MCF 10A (cell line): ENCODE results near the gene OGDHL. TPM values are rescaled to one million over a fixed set of nuclear protein-coding genes. Genes with fewer than 3 reads are reported as not detected.

ENCODE experiments used
- BruUV-seq: library from RNA; stranded (reverse); fragments of 400-500 nt; replicated peaks from 2 replicates; lab custom pipeline; 2021; lab: Mats Ljungman, UMichigan
- CTCF ChIA-PET: fragments of 300-600 bp; sonication (Branson Sonifier 250); formaldehyde crosslinking; extraction: SDS; loops from one replicate; lab custom pipeline; 2021; ENCODE audit warnings: antibody characterized with exemption, inconsistent platforms; lab: Yijun Ruan, JAX
- POLR2A ChIA-PET: fragments of 300-600, 350-650 bp; sonication (Branson Sonifier 250); formaldehyde crosslinking; extraction: SDS; loops from one replicate; lab custom pipeline; 2020; ENCODE audit warnings: antibody characterized with exemption, inconsistent platforms; lab: Yijun Ruan, JAX
- DNase-seq: peaks from one replicate; pipeline ENCODE4 v3.0.0-alpha.2; 2018; ENCODE audit not compliant: unreplicated experiment
- H3K27ac Mint-ChIP-seq: one replicate; pipeline ENCODE4 v1.8.0; 2022; ENCODE audit warnings: mild to moderate bottlenecking, low read depth, mixed read lengths; ENCODE audit not compliant: unreplicated experiment
- H3K27me3 Mint-ChIP-seq: one replicate; pipeline ENCODE4 v1.8.0; 2022; ENCODE audit warnings: mixed read lengths; ENCODE audit not compliant: insufficient read depth, unreplicated experiment
- H3K36me3 Mint-ChIP-seq: one replicate; pipeline ENCODE4 v1.8.0; 2022; ENCODE audit warnings: mild to moderate bottlenecking, moderate library complexity, mixed read lengths; ENCODE audit not compliant: insufficient read depth, unreplicated experiment
- H3K4me1 Mint-ChIP-seq: one replicate; pipeline ENCODE4 v1.8.0; 2022; ENCODE audit warnings: mixed read lengths; ENCODE audit not compliant: insufficient read depth, unreplicated experiment
- H3K4me3 Mint-ChIP-seq: one replicate; pipeline ENCODE4 v1.8.0; 2022; ENCODE audit warnings: mild to moderate bottlenecking, moderate library complexity, mixed read lengths; ENCODE audit not compliant: unreplicated experiment
- H3K9me3 Mint-ChIP-seq: one replicate; pipeline ENCODE4 v1.8.0; 2022; ENCODE audit warnings: mixed read lengths; ENCODE audit not compliant: unreplicated experiment
- CTCF ChIP-seq: fragments of 200-600 bp; IDR thresholded peaks from one replicate; pipeline ENCODE4 v1.8.0; 2022; ENCODE audit warnings: antibody characterized with exemption, mild to moderate bottlenecking; ENCODE audit not compliant: unreplicated experiment
- intact Hi-C: fragments of 100-400 bp; cut with micrococcal nuclease; formaldehyde crosslinking; loops from 2 replicates; pipeline ENCODE4 v1.14.1; 2022
- total RNA-seq: library from RNA; stranded (reverse); gene quantifications from 2 replicates; pipeline ENCODE4 v1.2.3, GENCODE V29; 2022

The OGDHL gene
- total RNA-seq, 1 experiment from 2014 or later = 0.28 TPM

- no TSS peak for BruUV-seq
- Mint-ChIP-seq H3K27ac (no peak overlapping the region), H3K9me3 (no peaks in the 10 kb centered on the region), H3K36me3 (no peaks in the 10 kb centered on the region), H3K4me3 (no peak overlapping the region), H3K27me3 (peaks cover 49% of the 10 kb centered on the region), H3K4me1 (no peaks in the 10 kb centered on the region)
- no peak for DNase-seq
- intact Hi-C loops = no loop called here
- CTCF ChIA-PET = no interaction called here
- TF ChIP-seq CTCF = no peak
- POLR2A ChIA-PET = interaction anchor here (0.6 kb wide), 1 partner anchor 54 kb away, joined by 3 read pairs; no protein-coding TSS in a partner anchor
These were observed 50.6 kb downstream of the OGDHL start for GRCh38 chr10:49711481-49711880.

DNA sequence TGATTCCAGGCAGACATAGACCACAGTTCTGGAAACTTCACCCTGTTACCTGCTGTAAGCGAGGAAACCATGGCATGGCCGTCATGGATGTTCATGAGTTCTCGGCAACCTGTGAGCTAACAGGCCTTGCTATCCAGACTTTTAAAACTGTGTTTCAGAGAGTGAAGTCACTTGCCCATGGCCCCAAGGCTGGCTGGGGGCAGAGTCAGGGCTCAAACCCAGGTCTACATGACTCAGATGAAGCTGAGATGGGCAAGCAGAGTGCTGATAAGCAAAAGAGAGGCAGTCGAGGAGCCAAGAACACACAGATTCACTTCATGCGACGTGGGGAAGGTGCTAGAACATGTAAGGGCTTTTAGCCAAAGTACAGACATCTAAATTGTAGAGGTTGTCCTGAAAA lies 51.2 kb downstream of the OGDHL start:
- ChIA-PET CTCF (no interaction called here), POLR2A (no interaction called here)
- Mint-ChIP-seq H3K36me3 (no peaks in the 10 kb centered on the region), H3K9me3 (no peaks in the 10 kb centered on the region), H3K27me3 (peaks cover 49% of the 10 kb centered on the region), H3K4me1 (no peaks in the 10 kb centered on the region), H3K27ac (no peak overlapping the region), H3K4me3 (no peak overlapping the region)
- TF ChIP-seq CTCF = no peak
- BruUV-seq = no TSS peak
- no peak for DNase-seq
- intact Hi-C loops = no loop called here

DNA sequence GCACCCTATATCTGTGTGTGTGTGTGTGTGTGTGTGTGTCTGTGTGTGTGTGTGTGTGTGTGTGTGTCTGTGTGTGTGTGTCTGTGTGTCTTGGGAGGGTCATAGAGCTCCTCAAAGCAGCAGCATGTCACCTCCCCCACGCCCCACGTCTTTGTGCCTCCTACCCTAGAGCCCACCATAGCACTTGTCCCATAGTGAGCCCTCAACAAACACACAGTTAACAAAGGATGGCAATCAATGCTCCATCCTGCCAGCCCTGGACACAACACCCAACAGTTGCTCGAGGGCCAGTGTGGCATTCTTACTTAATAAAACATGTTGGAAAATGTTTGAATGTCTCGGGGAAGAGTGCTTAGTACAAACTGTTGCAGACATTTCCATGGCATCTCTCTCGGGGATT lies 52.2 kb downstream of the OGDHL start:
- Mint-ChIP-seq H3K27ac (no peak overlapping the region), H3K36me3 (no peaks in the 10 kb centered on the region), H3K4me3 (no peak overlapping the region), H3K9me3 (no peaks in the 10 kb centered on the region), H3K4me1 (no peaks in the 10 kb centered on the region), H3K27me3 (peaks cover 54% of the 10 kb centered on the region)
- intact Hi-C loops = no loop called here
- POLR2A ChIA-PET = no interaction called here
- no peak for DNase-seq
- no peak for TF ChIP-seq CTCF
- BruUV-seq = no TSS peak
- CTCF ChIA-PET = no interaction called here

- no peak for DNase-seq
- TF ChIP-seq CTCF = no peak
- Mint-ChIP-seq H3K27ac (no peak overlapping the region), H3K4me1 (no peaks in the 10 kb centered on the region), H3K36me3 (no peaks in the 10 kb centered on the region), H3K9me3 (no peaks in the 10 kb centered on the region), H3K4me3 (no peak overlapping the region), H3K27me3 (peaks cover 59% of the 10 kb centered on the region)
- no TSS peak for BruUV-seq
- intact Hi-C loops = no loop called here
- ChIA-PET POLR2A (interaction anchor here (0.6 kb wide), 1 partner anchor 605 kb away, joined by 3 read pairs; no protein-coding TSS in a partner anchor), CTCF (no interaction called here)
These were observed 54.5 kb downstream of the OGDHL start for GRCh38 chr10:49707585-49707984.
